Activated T-cell treated with anti-CD3 and anti-CD28 coated beads, Interleukin-2, amount 50 U/mL, for 4 hours (primary cell): Measurements from ENCODE around the gene IMMP2L. TPM values are rescaled to one million over a fixed set of nuclear protein-coding genes. Genes with fewer than 3 reads are reported as not detected.

Experiments used
- ATAC-seq, 2 donors: fragments of 200-7000 bp; cut with Tn5 transposase; one replicate each; pipeline ENCODE4 v1.10.0; 2021
- DNase-seq: peaks from one replicate; pipeline ENCODE4 v3.0.0-alpha.2; 2020
- H3K27me3 Mint-ChIP-seq: one replicate; pipeline ENCODE4 v1.8.0; 2021; ENCODE audit warnings: low read depth, mixed read lengths
- H3K36me3 Mint-ChIP-seq: one replicate; pipeline ENCODE4 v1.8.0; 2022; ENCODE audit warnings: mixed read lengths; ENCODE audit not compliant: insufficient read depth
- H3K4me1 Mint-ChIP-seq: one replicate; pipeline ENCODE4 v1.8.0; 2021; ENCODE audit warnings: low read depth, mixed read lengths
- H3K4me3 Mint-ChIP-seq: one replicate; pipeline ENCODE4 v1.8.0; 2021; ENCODE audit warnings: mild to moderate bottlenecking, moderate library complexity, mixed read lengths
- H3K9me3 Mint-ChIP-seq: one replicate; pipeline ENCODE4 v1.8.0; 2021; ENCODE audit warnings: mixed read lengths
- total RNA-seq, 3 donors: library from RNA; stranded (reverse); gene quantifications; one replicate each; pipeline ENCODE4 v1.2.1, GENCODE V29; 2021

IMMP2L gene
- total RNA-seq, 3 donors from 2014 or later: 18.7 to 22.9 (median 19.2) TPM

DNA sequence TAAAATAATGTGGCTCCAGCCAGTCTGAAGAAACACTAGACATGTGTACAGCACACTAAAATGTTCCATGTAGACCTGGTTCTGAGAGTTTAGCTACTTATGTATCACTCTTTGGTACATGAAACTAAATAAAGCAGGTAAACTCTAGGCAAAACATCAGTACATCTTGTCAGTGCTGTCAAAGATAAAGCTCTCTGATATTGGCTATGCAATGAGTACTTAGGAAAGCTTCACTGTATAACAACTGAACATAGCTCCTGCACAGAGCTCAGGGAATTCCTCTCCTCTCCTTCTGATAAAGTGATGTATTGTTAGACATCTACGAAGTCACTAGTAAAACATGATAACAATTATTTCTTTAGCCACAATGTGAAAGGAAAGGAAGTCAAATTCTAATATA lies 467.9 kb downstream of the IMMP2L start:
- no peak for DNase-seq
- H3K36me3 Mint-ChIP-seq: peaks cover 12% of the 10 kb centered on the region
- H3K4me1 Mint-ChIP-seq: peaks cover 62% of the 10 kb centered on the region
- H3K4me3 Mint-ChIP-seq: peak overlapping the region; percentile 87
- peak; percentile 29 to 30 for ATAC-seq
- H3K27me3 Mint-ChIP-seq: no peaks in the 10 kb centered on the region
- no peaks in the 10 kb centered on the region for H3K9me3 Mint-ChIP-seq

DNA sequence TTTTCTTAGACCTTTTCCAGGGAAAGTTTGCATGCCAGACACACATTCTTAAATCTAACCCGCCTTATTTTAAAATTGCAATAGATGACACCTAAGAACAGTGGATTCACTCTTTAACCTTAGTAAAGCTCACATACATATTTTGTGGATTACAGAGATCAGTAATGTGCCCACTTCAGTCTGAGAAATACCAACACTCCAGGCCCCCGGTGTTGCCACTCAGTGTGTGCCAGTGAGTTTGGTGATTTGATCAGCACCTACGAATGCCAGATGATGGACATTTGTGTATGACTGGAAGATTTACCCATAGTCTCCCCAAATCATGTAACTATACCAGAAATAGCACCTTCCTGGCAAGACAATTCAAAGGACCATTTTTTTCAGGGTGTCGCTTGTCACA lies 468.8 kb downstream of the IMMP2L start:
- peak overlapping the region; percentile 87 for H3K4me3 Mint-ChIP-seq
- peaks cover 65% of the 10 kb centered on the region for H3K4me1 Mint-ChIP-seq
- ATAC-seq (no peak), DNase-seq (no peak)
- peaks cover 12% of the 10 kb centered on the region for H3K36me3 Mint-ChIP-seq
- H3K9me3 Mint-ChIP-seq: no peaks in the 10 kb centered on the region
- H3K27me3 Mint-ChIP-seq: no peaks in the 10 kb centered on the region

DNA sequence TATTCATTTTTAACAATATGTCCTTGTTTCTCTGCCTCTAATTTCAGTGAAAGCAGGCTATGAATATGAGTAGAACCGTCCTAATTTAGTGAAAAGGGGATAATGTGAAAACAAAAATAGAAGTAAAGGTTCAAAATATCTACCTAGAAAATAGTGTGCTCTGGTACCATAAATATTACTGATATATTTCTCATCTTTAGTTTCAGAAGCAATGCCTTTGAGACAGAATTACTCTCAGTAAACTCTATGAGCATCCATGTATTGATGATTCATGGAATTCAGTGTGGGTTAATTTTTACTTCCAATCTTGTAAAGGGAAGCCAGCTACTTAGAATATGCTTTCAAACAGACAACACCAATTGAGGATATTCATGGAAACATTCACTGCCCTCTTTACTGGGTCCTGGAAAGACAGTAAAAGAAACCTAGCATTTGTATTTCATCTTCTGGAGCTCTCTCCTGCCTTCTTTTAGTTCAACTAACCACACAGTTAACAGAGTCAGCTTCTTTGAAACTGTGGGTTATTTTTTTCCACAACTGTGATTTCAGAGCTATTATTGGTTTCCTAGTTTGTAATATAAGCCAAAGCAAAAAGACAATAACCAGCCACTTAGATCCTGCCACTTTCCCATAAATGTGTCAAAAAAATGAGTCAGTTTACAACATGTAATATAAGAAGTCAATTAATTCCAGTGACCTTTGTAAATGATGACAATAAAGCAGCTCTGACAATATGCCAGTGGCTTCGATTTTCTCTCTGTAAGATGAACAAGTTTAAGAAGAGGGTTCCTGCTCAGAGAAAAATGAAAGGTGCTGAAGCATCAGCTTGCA lies 469.7 kb downstream of the IMMP2L start:
- Mint-ChIP-seq H3K4me3 (peak overlapping the region; percentile 87), H3K4me1 (peaks cover 65% of the 10 kb centered on the region), H3K36me3 (peaks cover 9% of the 10 kb centered on the region), H3K27me3 (no peaks in the 10 kb centered on the region), H3K9me3 (no peaks in the 10 kb centered on the region)
- DNase-seq: no peak
- peak; percentile 25 to 42 for ATAC-seq

DNA sequence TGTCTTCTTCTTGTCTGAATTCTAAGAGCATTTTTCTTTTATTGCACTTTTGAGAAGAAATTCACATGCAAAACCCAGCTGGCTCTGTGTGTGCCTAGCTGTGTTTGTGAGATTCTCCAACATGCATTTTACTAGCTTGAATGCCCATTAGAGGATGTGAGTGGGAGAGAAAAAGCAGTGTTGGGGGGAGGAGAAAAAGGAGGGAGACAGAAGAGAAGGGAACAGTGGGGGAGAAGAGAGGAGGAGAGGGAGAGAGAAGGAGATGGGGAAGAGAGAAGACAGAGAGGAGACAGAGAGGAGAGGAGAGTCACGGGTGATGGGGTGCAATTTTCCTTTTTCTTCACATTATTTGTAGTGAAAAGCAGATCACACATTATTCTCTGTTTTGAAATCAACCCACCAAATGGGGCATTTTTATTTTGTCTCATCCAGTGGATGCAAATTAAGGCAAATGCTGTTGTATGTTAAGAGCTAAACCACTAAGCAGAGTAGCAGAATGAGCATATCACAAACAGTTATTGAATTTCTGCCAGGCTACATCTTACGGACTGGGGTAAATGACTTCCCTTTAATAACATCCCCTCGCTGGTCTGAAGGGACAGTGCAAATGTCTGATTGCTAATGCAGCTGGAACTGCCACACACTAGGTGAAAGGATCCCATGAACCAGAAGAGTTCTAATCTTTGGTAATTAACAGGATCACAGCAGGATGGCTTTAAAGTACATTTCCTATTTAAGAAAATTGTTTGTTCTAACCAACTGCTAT lies 470.5 kb downstream of the IMMP2L start:
- DNase-seq (no peak), ATAC-seq (peak in 1 of 2 donors; percentile 9)
- no peaks in the 10 kb centered on the region for H3K27me3 Mint-ChIP-seq
- H3K4me1 Mint-ChIP-seq: peaks cover 68% of the 10 kb centered on the region
- no peaks in the 10 kb centered on the region for H3K9me3 Mint-ChIP-seq
- peak overlapping the region; percentile 87 for H3K4me3 Mint-ChIP-seq
- peaks cover 9% of the 10 kb centered on the region for H3K36me3 Mint-ChIP-seq

DNA sequence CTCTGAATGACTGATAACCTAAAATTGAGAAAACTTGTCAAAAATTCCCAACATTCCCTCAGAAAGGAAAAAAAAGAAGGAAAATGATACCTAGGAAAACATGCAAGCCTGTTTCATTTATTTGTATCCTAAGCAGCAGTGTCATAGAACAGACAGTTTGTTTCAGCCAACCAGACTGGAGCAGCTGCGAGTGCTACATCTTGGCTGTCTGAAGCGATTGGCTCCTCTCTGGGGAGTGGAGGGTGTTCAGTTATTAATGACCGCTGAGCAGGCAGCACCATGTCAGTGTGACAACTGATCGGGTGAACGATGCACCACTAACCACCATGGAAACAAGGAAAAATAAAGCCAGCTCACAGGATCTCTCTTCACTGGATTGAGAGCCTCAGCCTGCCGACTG lies 471.4 kb downstream of the IMMP2L start, which contains the start of gene LRRN3:
Gene LRRN3 (plus strand): TSS at position 282 of the 400 bp plus-strand sequence. CDS start 31,646 bp downstream, outside the sequence.
- ATAC-seq (peak; percentile 64 to 77), DNase-seq (peak; percentile 30)
- no peaks in the 10 kb centered on the region for H3K9me3 Mint-ChIP-seq
- H3K27me3 Mint-ChIP-seq: no peaks in the 10 kb centered on the region
- peaks cover 6% of the 10 kb centered on the region for H3K36me3 Mint-ChIP-seq
- H3K4me3 Mint-ChIP-seq: peak within 1 kb of the TSS; percentile 87
- peaks cover 71% of the 10 kb centered on the region for H3K4me1 Mint-ChIP-seq

DNA sequence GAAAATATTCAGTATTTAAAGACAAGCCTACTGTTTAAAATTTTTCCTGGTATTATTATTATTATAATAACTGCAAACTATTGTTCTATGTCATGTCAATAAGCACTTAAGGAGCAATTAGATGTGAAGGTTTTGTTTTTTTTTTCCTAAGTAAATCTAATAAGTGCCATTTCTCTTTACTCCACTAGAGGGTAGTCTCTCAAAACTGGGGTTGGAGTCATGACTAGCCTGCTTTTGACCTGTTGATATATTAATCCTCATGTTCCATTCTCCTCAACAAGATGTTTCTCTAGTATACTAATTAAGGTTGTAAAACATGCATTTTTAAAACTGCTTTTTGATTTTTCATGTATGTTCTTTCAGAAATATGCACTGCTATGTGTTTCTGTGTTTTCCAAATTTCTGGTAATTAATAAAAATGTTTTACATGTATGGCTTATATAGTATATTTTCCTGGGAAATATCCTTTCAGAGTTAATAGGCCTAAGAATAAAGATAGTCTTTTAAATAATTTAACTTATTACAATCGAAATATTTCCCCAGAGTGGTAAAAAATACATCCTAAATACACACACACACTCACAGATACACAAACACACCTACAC lies 472.4 kb downstream of the IMMP2L start:
- H3K9me3 Mint-ChIP-seq: no peaks in the 10 kb centered on the region
- H3K4me1 Mint-ChIP-seq: peaks cover 75% of the 10 kb centered on the region
- no peaks in the 10 kb centered on the region for H3K27me3 Mint-ChIP-seq
- peaks cover 6% of the 10 kb centered on the region for H3K36me3 Mint-ChIP-seq
- peak overlapping the region; percentile 51 for H3K4me3 Mint-ChIP-seq
- no peak for DNase-seq
- no peak for ATAC-seq

DNA sequence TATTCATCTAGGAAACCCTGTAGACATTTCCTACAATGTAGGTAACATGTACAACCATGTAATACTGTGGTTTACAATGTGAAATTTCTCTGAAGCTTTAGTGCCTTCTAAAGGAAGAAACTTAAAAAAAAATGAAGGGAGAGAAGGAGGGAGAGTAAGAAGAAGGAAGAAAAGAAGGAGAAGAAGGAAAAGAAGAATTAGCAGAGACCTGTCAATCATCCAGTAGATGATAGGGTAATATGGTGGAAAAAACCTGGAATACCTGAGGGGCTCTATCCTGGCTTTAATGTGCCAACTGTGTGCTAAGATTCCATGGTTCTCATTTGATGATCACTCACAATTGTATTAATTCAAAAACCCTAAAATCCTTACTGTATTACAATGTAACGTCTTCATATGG lies 474.0 kb downstream of the IMMP2L start:
- no peak for ATAC-seq
- Mint-ChIP-seq H3K4me3 (no peak overlapping the region), H3K4me1 (peaks cover 76% of the 10 kb centered on the region), H3K27me3 (no peaks in the 10 kb centered on the region), H3K36me3 (no peaks in the 10 kb centered on the region), H3K9me3 (no peaks in the 10 kb centered on the region)
- no peak for DNase-seq

DNA sequence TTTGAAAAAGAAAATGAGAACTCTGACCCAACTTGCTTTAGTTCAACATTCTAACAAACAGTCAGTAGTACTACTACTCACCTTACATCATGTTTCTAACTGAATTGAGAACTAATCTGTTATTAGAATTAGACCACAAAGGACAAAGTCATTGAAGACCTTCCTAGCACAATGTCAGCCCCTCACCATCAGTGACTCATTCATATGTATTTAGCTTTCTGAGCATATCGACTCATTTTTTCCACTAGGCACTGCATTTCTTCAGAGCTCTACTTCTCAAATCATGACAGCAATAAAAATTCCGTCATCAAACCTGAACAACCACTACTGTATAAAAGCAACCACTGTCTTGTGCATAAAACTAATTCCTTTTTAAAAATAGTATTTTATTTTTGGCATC lies 475.8 kb downstream of the IMMP2L start:
- Mint-ChIP-seq H3K9me3 (no peaks in the 10 kb centered on the region), H3K36me3 (no peaks in the 10 kb centered on the region), H3K4me3 (no peak overlapping the region), H3K27me3 (no peaks in the 10 kb centered on the region), H3K4me1 (peaks cover 79% of the 10 kb centered on the region)
- no peak for DNase-seq
- ATAC-seq: peak; percentile 38 to 45

DNA sequence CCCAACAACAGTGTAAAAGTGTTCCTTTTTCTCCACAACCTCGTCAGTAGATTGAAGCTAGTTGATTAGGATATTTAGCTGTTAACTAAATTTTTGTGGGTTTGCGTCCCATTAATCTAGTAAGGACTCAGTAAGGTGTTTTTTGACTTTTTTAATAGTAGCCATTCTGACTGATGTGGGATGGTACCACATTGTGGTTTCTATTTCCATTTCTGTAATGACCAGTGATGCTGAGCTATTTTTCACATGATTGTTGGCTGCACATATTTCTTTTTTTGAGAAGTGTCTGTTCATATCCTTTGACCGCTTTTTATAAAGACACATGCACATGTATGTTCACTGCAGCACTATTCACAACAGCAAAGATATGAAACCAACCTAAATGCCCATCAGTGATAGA lies 476.9 kb downstream of the IMMP2L start:
- no peaks in the 10 kb centered on the region for H3K36me3 Mint-ChIP-seq
- H3K4me1 Mint-ChIP-seq: peaks cover 84% of the 10 kb centered on the region
- H3K27me3 Mint-ChIP-seq: no peaks in the 10 kb centered on the region
- DNase-seq (no peak), ATAC-seq (no peak)
- H3K9me3 Mint-ChIP-seq: no peaks in the 10 kb centered on the region
- H3K4me3 Mint-ChIP-seq: no peak overlapping the region

DNA sequence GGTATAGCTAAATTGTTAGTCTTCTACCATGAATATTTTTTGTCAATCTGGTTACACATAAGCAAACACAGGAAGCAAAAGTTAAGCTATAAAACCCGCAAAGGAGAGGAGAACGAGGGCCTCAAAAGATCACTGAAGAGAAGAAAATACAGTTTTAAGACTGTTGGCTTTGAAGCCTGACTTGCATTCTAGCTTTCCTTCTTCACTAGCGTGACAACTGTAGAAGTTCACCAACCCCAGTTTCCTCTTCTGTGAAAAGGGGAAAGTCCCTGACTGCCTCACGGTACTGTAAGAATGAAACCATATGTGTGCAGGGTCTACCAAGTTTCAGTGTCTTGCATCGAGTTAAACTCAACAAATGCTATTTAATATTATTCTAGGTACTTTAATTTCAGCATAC lies 478.9 kb downstream of the IMMP2L start:
- ATAC-seq (peak; percentile 78 to 79), DNase-seq (peak; percentile 25)
- peak overlapping the region; percentile 57 for H3K4me3 Mint-ChIP-seq
- H3K4me1 Mint-ChIP-seq: peaks cover 75% of the 10 kb centered on the region
- H3K9me3 Mint-ChIP-seq: no peaks in the 10 kb centered on the region
- no peaks in the 10 kb centered on the region for H3K27me3 Mint-ChIP-seq
- H3K36me3 Mint-ChIP-seq: no peaks in the 10 kb centered on the region

DNA sequence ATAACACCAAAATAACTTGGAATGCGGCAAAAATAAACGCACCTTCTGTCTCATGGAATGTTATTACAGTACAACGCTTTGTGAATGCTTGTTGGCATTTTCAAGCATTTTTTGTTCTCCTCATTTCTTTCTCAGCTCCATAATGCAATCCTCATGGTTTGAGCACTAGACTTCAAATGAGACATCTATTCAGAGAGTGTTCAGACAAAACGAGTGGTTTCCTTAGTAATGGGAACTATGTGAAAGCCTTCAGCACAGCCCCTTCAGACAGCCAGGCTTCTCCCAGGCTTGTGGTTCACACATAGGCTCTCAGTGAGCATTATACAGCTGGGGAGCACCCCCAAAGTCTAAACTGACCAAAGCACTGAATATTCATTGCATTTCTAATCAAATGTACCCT lies 479.9 kb downstream of the IMMP2L start:
- Mint-ChIP-seq H3K27me3 (no peaks in the 10 kb centered on the region), H3K4me1 (peaks cover 69% of the 10 kb centered on the region), H3K36me3 (no peaks in the 10 kb centered on the region), H3K9me3 (no peaks in the 10 kb centered on the region), H3K4me3 (peak overlapping the region; percentile 17)
- DNase-seq (no peak), ATAC-seq (no peak)

DNA sequence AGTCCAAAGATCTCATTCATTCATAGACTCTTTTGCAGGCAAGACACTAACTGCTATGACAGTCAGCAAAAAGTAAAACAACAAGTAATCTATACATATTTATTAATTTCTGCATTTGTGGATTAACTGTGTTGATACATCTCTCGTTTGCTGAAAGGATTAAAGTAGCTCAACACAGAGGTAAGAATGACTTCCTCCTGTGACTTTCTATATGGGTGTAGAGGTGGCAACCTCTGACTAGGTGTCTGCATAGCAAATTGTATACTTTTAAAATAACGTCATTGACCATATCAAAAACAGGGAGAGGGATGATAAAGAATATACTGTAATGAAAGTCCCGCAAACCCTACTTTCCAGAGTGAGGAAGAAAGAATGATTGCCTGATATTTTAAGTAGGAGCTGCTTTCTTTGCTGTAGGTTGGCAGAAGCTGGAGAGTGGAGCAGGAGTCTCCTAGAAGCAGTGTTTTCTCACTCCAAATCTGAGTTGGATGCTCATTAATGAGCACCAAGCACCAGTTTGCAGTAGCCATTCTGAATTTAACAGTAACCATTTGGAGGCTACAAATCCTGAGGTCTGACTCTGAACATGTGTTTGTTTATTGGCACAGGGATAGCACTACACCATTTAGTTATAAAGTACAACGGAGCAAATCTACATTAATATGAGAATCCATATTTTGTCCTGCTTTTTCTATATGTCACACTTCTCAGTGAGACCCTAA lies 480.6 kb downstream of the IMMP2L start:
- H3K27me3 Mint-ChIP-seq: no peaks in the 10 kb centered on the region
- H3K9me3 Mint-ChIP-seq: no peaks in the 10 kb centered on the region

DNA sequence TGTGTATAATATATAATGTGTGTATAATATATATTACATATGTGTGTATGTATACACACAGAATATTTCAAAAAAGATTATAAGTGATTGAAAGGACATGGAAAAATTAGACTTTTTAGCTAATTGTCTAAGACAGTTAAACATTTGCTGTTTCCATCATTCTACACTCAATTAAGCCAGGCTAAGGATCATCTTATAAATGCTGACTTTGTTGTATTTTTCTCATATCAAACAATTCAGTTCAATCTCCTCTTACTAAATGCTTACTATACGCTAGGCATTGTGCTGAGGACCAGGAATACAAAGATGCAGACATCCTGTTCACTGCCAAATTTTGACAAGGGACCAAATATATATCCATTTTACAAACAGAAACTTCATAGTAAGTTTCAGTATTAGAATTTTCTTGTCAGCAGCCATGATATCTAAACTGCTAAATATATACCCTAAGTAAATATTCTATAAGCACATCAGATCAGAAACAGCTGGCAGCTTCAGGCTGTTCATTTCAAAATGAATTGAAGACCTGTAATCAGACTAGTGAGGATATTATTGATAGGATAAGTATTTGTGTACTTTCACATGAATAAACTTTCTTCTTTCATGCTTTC lies 481.7 kb downstream of the IMMP2L start:
- H3K4me1 Mint-ChIP-seq: peaks cover 72% of the 10 kb centered on the region
- no peak for ATAC-seq
- DNase-seq: no peak
- no peaks in the 10 kb centered on the region for H3K27me3 Mint-ChIP-seq
- no peaks in the 10 kb centered on the region for H3K9me3 Mint-ChIP-seq
- no peaks in the 10 kb centered on the region for H3K36me3 Mint-ChIP-seq
- H3K4me3 Mint-ChIP-seq: no peak overlapping the region

More for the DNA sequence above, 480.6 kb downstream of the IMMP2L start:
- Mint-ChIP-seq H3K4me3 (peak overlapping the region; percentile 36), H3K4me1 (peaks cover 71% of the 10 kb centered on the region), H3K36me3 (no peaks in the 10 kb centered on the region)
- ATAC-seq: peak; percentile 26 to 55
- no peak for DNase-seq
